GM20431 (cell line): ENCODE data around the gene IPO8.

Experiments used
- in situ Hi-C: fragments of 300-500 bp; cut with MseI, MboI; formaldehyde crosslinking; loops from one replicate; pipeline ENCODE4 v1.15.0; 2020; ENCODE audit warnings: low sequenced_read_pairs; ENCODE audit not compliant: unreplicated experiment

The IPO8 gene

DNA sequence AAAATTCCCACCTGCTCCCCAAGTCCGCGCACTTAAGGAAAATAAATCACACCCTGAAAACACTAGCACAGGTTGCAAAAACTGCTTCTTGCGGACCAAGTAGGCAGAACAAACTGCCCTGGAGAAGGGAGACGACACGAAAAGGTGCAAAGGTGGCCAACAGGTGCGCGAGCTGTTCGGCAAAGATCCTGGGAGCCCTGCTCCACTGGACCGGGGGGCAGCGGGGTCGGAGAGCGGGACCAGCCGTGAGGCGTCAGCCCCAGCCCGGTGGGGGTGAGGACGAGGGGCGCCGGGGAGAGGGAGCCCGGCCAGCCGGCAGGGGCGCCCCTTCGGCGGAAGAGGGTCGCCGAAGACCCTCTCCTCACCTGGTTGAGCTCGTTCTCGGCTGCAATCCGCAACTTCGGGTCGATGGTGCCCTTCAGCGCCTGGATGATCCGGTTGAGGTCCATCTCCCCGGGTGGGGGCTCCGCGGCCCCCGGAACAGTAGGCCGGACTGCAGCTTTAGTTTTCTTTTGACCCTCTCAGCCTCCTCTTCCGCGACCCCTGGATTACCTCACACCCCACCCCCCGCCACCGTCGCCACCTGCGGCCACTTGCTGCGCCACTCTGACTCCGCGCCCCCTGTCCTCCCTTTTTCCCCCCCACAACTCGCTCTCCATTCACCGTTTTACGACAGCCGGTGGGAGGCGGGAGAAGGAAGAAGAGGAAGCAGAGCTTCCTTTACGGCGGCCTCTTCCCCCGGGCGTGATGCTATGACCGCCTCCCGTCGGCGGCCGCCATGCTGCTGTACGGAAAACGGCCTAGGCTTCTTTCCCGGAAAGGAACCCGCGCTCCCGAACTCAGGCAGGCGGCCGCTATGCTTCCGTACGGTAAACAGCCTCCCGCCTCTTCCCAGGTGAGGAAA lies at the start of gene IPO8:
IPO8 (minus strand) TSS at position 671 of the 904 bp plus-strand sequence; CDS start at position 449, 222 bp downstream.
- in situ Hi-C loops, result no loop called here

DNA sequence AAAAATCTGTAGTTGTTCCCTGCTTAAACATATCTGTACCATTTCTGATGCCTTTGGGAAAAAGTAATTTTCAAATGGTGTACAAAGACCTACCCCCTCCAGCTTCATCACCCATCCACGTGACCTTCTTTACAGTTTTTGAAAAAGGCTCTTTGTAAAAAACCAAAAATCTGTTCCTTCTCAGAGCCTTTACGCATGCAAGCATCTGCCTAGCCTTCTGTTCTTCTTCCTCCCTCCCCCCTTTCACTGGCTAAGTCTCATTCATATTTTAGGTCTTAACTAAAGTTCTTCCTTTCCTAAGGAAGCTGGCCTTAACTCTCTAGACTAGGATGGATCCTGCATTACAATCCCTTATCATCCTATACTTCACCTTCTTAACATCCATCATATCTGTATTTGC lies 48.7 kb upstream of the IPO8 start:
- in situ Hi-C loops, result no loop called here

DNA sequence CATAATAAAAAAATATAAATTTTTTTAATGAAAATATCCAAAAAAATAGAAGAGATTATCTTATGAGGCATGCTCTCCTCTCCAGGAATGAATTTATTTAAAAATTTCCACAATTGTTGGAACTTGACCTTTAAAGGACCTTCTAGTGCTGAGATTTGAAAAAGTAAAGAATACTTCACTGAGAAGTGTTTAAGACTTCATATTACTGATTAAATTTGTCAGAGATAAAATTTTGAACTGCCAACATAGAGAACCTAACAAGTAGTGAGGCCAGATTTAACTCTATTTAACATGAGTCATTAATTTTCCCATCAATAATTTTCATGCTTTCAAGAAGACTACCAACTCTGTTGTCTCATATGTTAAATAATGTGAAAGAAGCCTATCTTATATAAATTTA lies 44.6 kb upstream of the IPO8 start:
- in situ Hi-C loops, result no loop called here

DNA sequence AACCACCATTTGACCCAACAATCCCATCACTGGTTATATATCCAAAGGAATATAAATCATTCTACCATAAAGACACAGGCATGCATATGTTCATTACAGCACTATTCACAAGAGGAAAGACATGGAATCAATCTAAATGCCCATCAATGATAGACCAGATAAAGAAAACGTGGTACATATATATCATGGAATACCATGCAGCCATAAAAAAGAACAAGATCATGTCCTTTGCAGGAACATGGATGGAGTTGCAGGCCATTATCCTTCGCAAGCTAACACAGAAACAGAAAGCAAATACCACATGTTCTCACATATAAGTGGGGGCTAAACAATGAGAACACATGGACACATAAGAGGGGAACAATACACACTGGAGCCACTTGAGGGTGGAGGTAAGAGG lies 43.4 kb upstream of the IPO8 start:
- in situ Hi-C loops, result no loop called here

DNA sequence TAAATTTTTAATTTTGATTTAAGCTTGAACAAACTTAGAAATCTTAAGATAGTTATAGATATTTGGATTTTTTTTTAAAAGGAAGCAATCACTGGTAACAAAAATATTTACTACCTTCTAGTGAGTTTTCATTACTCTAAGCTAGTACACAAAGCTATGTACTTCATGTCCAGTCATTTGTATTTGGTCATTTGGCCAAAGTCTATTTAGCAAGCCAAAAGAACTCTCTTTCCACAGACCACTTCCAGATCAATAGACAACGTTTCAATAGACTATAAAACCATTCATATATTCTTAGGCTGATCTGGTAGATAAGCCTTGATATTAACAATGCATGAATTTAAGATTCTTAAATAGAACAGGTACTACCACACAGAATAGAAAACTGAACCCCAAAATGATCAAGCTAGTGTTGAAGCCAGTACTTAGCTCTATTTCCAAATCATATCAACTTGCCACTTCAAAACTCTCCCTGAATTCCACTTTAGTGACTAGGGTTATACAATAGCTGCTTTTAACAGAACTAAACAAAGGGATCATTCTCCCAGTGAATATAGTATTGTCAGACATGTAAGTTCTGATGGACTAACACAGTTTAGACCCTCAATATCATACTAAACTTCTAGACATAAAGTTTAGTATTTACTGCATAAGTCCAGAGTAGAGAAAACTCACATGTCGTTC lies 37.4 kb upstream of the IPO8 start:
- in situ Hi-C loops, result no loop called here

DNA sequence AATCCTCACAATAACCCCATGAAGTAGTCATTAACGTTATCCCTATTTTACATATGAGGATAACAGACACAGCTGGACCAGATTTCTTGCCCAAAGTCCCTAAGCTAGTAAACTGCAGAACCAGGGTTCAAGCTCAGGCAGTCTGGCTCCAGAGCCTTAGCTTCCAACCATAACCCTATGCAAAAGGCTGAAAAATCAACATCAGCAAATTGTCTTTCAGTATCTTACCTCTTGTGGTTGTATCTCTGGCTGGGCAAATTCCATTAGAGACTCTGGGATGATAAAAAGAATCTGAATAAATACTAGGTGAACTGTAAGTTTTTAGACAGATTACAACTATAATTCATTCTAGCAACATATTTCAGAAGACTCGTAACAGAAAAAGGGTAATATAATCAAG lies 34.3 kb upstream of the IPO8 start:
- in situ Hi-C loops, result no loop called here

DNA sequence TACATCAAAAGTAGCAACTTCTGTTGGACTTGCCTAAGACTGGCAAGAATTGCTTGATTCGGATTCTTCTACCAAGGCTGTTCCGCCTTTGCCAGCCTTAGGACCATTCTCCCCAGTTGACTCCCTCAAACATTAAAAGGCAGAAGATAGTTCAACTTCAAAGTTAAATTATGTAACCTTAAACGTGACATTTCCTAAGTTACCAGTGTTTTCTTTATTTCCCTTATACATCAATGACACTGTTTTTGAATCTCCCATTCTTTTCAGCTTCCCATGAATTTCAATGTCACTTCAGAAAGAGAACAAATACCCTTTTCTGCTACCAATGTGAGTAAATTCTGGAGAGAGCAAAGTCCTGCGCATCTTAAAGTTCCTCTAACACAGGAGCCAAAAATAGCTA lies 33.9 kb upstream of the IPO8 start:
- in situ Hi-C loops, result no loop called here

- in situ Hi-C loops, result no loop called here
Observed at GRCh38 chr12:30726647-30727046, 31.0 kb upstream of the IPO8 start.

GRCh38 chr12:30725739-30726138 lies 30.1 kb upstream of the IPO8 start:
- in situ Hi-C loops, result no loop called here

DNA sequence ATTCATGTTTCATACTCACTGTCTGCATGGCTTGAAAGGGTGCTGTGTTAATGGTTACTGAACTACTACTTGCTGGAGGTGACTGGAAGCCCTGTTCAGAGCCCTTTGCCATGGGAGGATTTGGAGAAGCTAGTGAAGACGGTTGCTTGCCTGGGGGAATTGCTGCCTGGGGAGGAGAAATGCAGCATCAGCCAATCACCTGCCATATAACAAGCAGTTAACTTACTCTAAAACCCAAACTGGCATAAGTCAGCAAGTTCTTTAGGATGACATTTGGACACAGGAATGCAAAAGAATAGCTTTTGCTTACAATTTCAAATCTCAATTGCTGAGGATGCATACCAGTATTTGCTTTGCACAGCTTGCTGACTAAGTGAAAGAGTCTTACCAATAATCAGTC lies 23.4 kb upstream of the IPO8 start:
- in situ Hi-C loops, result no loop called here

- in situ Hi-C loops, result no loop called here
Observed at GRCh38 chr12:30707613-30708342, 12.1 kb upstream of the IPO8 start.

DNA sequence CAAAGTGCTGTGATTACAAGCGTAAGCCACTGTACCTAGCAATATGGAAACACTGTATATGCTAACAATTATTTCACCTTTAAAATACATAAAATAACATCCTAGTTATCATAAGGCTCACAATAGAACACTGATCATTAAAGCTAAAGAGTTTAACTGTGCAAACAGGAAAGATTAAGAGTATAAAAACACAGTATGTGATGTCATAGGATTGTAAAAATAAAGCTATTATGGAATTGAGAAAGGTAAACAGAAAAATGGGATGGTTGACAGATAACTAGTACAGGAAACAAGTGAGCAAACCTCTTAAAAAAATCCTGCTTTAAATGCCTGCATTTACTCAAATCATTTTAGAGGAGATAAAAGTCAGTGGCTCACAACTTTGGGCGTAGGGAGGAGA lies 10.8 kb upstream of the IPO8 start:
- in situ Hi-C loops, result no loop called here

- in situ Hi-C loops, result no loop called here
Observed at GRCh38 chr12:30701056-30701455, 5.4 kb upstream of the IPO8 start.

GRCh38 chr12:30700216-30700900 lies 4.7 kb upstream of the IPO8 start:
- in situ Hi-C loops, result no loop called here

GRCh38 chr12:30698346-30698745 lies 2.7 kb upstream of the IPO8 start:
- in situ Hi-C loops, result no loop called here

DNA sequence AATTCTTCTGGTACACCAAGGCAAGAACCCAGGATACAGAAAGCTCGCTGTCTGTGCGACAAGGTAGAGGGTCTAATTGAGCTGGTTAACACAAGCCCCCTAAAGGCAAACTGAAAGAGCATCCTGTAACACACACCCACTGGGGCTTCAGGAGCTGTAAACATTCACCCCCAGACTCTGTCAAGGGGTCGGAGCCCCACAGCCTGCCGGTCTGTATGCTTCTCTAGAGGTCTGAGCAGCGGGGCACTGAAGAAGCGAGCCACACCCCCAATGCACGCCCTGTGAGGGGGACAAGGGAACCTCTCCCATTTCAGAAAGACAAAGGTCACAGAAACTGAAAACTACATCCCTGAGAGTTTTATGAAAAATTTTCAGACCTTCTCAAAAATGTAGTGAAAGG lies 1.3 kb upstream of the IPO8 start:
- in situ Hi-C loops, result no loop called here

DNA sequence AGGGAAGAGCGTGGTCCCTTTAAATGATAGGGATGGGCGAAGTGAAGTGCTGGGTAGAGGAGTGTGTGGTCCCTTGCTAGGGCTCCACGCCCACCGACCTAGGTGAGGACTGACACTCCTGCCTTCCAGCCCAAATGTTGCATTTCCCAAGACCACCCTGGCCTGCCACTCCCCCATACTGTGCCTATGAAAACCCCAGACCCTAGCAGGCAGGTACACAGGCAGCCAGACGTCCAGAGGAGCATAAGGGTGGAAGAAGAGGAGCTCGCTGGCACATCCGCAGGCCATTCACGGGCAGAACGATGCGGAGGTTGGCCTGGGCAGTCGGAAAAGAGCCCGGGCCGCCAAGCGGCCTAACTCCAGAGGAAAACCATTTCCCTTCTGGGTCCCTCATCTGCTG lies 817 bp upstream of the IPO8 start:
- in situ Hi-C loops, result no loop called here

GRCh38 chr12:30696103-30696408 lies 387 bp upstream of the IPO8 start:
- in situ Hi-C loops, result no loop called here

GRCh38 chr12:30694412-30695198 lies 1.1 kb downstream of the IPO8 start:
- in situ Hi-C loops, result no loop called here

- in situ Hi-C loops, result no loop called here
Observed at GRCh38 chr12:30692470-30692869, 3.2 kb downstream of the IPO8 start.
